BLaER1 (cell line): ENCODE measurements around the gene HK3.

ENCODE experiments used
- H3K27ac ChIP-seq: shearing (Covaris generic); formaldehyde crosslinking; 2 replicates; pipeline ENCODE4 v1.8.1; 2022
- H3K27me3 ChIP-seq: shearing (Covaris generic); formaldehyde crosslinking; 2 replicates; pipeline ENCODE4 v1.8.1; 2022
- H3K36me3 ChIP-seq: shearing (Covaris generic); formaldehyde crosslinking; 2 replicates; pipeline ENCODE4 v1.8.1; 2022
- H3K4me1 ChIP-seq: shearing (Covaris generic); formaldehyde crosslinking; 2 replicates; pipeline ENCODE4 v1.8.1; 2022
- H3K4me2 ChIP-seq: shearing (Covaris generic); formaldehyde crosslinking; 2 replicates; pipeline ENCODE4 v1.8.1; 2022
- H3K4me3 ChIP-seq: shearing (Covaris generic); formaldehyde crosslinking; 2 replicates; pipeline ENCODE4 v1.8.1; 2022
- H3K9ac ChIP-seq: shearing (Covaris generic); formaldehyde crosslinking; 2 replicates; pipeline ENCODE4 v1.8.1; 2022
- H3K9me3 ChIP-seq: shearing (Covaris generic); formaldehyde crosslinking; 2 replicates; pipeline ENCODE4 v1.8.1; 2022
- H4K20me1 ChIP-seq: shearing (Covaris generic); formaldehyde crosslinking; 2 replicates; pipeline ENCODE4 v1.8.1; 2022
- Cebpa-rat ChIP-seq: shearing (Covaris generic); IDR thresholded peaks from 2 replicates; pipeline ENCODE4 v1.8.1; 2022

HK3 gene

DNA sequence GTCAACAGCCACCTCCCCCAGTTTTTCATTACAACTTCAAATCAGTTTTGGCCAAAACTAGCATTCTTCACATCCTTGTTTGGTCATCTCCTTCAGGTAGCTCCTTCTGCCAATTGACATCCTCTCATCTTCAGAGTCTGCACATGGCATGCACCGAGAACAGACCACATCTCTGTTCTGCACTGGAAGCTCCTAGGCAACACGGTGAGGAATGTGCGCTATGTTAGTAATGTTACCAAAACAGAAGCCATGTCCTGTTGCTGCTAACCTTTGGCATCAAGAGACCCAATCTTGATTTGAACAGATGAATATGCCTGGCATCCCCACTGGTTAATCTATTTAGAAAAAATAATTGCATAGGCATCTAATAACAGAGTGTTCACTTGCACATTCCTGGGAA, 5.1 kb upstream of the HK3 start:
- H3K36me3 ChIP-seq = peaks cover 85% of the 10 kb centered on the region
- peaks cover 11% of the 10 kb centered on the region for H3K4me1 ChIP-seq
- no peak for TF ChIP-seq Cebpa-rat
- H3K9ac ChIP-seq = no peak overlapping the region
- no peak overlapping the region for H3K27ac ChIP-seq
- no peak overlapping the region for H3K4me3 ChIP-seq
- peaks cover 81% of the 10 kb centered on the region for H4K20me1 ChIP-seq
- no peak overlapping the region for H3K4me2 ChIP-seq
- H3K9me3 ChIP-seq = no peaks in the 10 kb centered on the region
- no peaks in the 10 kb centered on the region for H3K27me3 ChIP-seq

DNA sequence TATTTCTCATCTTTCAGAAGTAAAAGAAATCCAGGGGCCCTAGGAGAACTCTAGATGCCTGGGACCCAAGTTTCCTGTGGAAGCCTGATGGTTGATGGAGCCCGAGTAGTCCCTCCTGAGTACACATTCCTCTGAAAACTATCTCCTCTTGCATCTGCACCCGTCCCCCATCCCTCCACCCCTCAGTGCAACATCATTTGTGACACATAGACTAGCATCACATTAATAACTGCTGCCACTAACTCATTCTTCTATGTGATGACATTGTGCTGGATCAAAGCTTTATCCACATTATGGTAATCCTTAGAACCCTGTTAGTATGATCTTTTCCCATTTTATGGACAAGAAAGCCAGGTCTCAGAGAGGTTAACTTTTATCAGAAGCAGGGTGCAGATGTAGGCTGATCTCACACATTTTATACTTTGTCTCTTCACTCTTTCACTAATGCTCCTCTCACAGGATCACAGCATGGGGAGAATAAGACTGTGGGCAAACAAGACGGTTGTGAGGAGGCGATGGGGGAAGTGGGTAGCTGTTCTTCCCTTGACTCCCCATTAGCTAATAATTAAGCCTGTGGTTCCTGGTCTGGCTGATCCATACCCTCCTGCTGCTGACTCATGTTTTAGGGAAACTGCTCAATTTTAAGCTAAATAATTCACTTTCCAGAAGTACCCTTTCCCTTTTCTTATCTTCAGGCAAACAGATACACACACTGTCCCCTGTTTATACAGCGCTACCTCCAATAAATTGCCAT, 3.9 kb upstream of the HK3 start:
- H3K27ac ChIP-seq = no peak overlapping the region
- no peaks in the 10 kb centered on the region for H3K9me3 ChIP-seq
- H3K27me3 ChIP-seq = no peaks in the 10 kb centered on the region
- peaks cover 70% of the 10 kb centered on the region for H4K20me1 ChIP-seq
- no peak overlapping the region for H3K4me3 ChIP-seq
- peaks cover 14% of the 10 kb centered on the region for H3K4me1 ChIP-seq
- H3K4me2 ChIP-seq = no peak overlapping the region
- TF ChIP-seq Cebpa-rat = no peak
- H3K36me3 ChIP-seq = peaks cover 73% of the 10 kb centered on the region
- no peak overlapping the region for H3K9ac ChIP-seq

DNA sequence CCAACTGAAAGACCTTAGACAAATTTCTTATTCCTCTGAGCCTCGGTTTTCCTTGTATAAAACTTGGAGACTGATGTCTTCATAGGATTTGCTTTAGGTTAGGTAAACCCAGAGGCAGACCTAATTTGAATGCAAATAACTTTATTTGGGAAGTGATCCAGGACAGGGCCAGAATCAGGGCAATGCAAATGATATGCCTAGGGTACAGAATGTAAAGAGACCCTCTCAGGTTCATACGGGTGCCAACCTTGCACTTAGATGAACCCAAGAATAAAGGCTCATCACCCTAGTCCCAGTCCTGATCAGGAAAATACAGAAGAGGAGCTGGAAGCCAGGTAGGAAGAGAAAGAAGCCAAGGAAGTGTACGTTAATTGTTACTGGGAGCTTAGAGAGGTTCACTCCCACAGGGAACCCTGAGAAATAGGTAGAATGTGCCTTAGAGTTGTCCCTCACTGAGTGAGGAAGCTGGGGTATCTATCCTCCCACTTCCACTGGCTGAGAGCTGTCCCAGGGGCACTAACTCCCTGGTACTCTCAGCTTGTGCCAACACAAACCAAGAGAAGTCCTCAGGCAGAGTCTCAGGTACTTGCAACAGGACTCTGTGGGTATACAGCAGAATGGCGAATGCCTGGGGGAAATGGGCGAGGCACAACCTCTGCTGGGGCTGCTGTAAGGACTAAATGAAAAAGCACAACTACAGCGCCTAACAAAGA, 3.1 kb upstream of the HK3 start:
- no peak for TF ChIP-seq Cebpa-rat
- Histone ChIP-seq H3K27ac (no peak overlapping the region), H3K4me2 (no peak overlapping the region), H3K9ac (no peak overlapping the region), H3K27me3 (no peaks in the 10 kb centered on the region), H3K36me3 (peaks cover 64% of the 10 kb centered on the region), H3K4me1 (peaks cover 14% of the 10 kb centered on the region), H4K20me1 (peaks cover 66% of the 10 kb centered on the region), H3K9me3 (no peaks in the 10 kb centered on the region), H3K4me3 (no peak overlapping the region)

DNA sequence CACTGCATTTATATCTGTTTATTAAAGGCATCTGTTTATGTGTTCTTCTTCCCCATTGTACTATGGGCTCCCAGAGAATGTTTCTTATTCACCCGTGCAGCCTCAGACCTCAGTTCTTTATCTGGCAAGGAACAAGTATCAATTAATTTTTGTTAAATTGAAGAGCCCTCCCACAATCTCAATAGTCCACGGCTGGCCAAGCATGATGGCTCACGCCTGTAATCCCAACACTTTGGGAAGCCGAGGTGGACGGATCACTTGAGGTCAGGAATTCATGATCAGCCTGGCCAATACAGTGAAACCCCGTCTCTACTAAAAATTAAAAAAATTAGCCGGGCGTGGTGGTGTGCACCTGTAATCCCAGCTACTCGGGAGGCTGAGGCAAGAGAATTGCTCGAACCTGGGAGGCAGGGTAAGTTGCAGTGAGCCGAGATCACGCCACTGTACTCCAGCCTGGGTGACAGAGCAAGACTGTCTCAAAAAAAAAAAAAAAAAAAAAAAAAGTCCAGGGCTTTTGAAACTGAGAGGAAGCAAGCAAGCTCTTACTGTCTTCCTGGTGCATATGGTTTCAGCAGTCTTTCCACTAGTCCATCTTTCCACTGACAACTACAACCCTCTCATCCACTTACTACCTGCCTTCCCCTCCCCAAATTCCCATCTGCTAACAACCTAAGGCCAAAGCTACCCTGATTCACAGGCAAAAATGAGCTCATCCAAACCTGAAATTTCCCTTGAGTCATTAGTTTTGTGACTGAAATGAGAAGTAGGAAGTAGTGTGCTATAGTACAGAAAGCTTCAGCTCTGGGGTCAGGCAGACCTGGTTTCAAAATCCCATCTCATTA, 2.3 kb upstream of the HK3 start:
- Histone ChIP-seq H3K4me2 (no peak overlapping the region), H3K36me3 (peaks cover 57% of the 10 kb centered on the region), H4K20me1 (peaks cover 58% of the 10 kb centered on the region), H3K4me3 (no peak overlapping the region), H3K27me3 (no peaks in the 10 kb centered on the region), H3K4me1 (peaks cover 16% of the 10 kb centered on the region), H3K9me3 (no peaks in the 10 kb centered on the region), H3K9ac (no peak overlapping the region), H3K27ac (no peak overlapping the region)
- no peak for TF ChIP-seq Cebpa-rat

DNA sequence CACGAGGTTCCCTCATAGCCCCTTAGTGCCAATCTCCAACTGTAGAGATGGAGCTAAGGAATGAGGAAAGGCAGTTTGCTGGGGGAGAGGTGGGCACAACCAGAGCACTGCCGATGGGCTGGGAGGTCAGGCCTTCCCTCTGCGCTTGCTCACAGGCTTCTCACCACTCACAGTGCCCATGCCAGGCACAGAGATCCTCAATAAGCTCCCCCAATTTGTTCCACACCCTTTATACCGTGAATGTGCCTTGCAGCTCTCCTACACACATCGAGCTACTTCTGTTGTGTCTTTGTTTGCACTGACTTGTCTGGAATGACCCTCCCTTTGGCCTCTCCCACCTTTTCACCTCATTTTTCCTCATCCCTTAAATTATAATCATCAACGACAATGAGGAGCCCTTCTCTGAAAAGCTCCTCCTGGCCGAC, 1.6 kb upstream of the HK3 start:
- no peak for TF ChIP-seq Cebpa-rat
- H3K4me1 ChIP-seq = peaks cover 21% of the 10 kb centered on the region
- H3K36me3 ChIP-seq = peaks cover 50% of the 10 kb centered on the region
- no peaks in the 10 kb centered on the region for H3K9me3 ChIP-seq
- no peaks in the 10 kb centered on the region for H3K27me3 ChIP-seq
- H3K4me2 ChIP-seq = no peak overlapping the region
- H3K4me3 ChIP-seq = no peak overlapping the region
- H4K20me1 ChIP-seq = peaks cover 51% of the 10 kb centered on the region
- H3K9ac ChIP-seq = no peak overlapping the region
- H3K27ac ChIP-seq = no peak overlapping the region

DNA sequence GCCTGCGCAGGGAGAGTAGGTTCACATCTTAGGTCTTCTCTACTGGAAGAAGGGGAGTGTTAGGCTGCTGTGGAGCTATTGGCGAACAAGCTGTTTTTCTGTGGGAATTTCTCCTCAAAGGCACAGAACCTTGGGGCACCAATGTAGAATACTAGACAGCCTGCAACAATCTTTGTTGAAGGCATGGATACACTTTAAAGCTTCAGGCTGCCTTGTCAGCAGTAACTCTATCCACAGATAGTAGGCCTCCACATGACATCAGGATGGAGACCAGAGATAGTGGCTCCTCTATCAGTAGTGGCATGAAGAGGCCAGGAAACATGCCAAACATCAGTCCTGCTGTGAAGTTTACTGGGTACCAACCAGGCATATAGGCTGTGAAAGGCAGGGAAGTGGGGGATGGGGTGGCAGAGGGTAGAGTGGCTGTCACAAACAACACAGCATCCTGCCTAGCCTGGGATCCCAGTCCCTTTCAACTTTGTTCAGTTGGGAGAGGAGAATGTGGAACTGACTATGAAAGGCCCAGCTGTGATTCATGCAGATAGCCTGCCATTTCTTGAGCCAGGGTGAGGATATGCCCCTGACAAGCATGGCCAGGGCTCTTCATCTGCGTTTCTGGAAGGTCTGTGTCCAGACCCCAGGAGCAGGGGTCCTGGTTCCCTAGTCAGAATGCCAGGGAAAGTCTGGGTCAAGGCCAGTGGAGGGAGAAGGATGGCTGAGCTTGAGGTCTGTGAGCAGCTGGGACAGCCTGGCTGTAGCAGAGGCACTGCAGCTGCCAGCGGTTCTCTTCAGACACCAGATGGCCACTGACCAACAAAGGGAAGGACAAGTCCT, 1.0 kb upstream of the HK3 start:
- H3K36me3 ChIP-seq = peaks cover 43% of the 10 kb centered on the region
- no peak overlapping the region for H3K27ac ChIP-seq
- H3K4me1 ChIP-seq = peaks cover 21% of the 10 kb centered on the region
- no peak overlapping the region for H3K9ac ChIP-seq
- TF ChIP-seq Cebpa-rat = no peak
- H3K9me3 ChIP-seq = no peaks in the 10 kb centered on the region
- peaks cover 50% of the 10 kb centered on the region; the same call in 1 of the 2 replicates for H4K20me1 ChIP-seq
- no peaks in the 10 kb centered on the region for H3K27me3 ChIP-seq
- no peak overlapping the region for H3K4me3 ChIP-seq
- H3K4me2 ChIP-seq = peak overlapping the region; percentile 43

DNA sequence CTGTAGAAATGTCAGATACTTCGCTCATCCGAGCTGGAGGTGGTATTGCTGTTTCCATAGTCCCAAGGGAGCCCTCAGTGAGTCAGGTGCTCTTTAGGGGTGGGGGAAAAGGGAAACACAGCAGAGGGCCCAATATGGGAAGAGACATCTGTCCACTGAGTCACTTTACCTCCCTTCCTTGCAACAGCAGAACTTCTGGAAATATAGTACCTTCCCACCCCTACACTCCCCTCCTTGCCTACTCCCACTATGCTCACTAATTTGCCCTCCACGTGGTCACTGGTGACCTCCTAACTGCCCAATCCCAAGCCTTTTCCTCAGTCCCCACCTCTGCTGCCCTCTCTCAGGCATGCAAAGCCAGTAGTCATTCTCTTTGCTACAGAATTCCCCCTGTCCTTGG, 1.9 kb downstream of the HK3 start:
- peaks cover 14% of the 10 kb centered on the region for H3K36me3 ChIP-seq
- H3K9ac ChIP-seq = no peak overlapping the region
- H3K4me1 ChIP-seq = peaks cover 21% of the 10 kb centered on the region
- no peak overlapping the region for H3K4me3 ChIP-seq
- H3K27me3 ChIP-seq = peaks cover under 1% of the 10 kb centered on the region; the same call in 1 of the 2 replicates
- no peak overlapping the region for H3K27ac ChIP-seq
- no peaks in the 10 kb centered on the region for H3K9me3 ChIP-seq
- no peak for TF ChIP-seq Cebpa-rat
- no peak overlapping the region for H3K4me2 ChIP-seq
- H4K20me1 ChIP-seq = peaks cover 28% of the 10 kb centered on the region; the same call in 1 of the 2 replicates

DNA sequence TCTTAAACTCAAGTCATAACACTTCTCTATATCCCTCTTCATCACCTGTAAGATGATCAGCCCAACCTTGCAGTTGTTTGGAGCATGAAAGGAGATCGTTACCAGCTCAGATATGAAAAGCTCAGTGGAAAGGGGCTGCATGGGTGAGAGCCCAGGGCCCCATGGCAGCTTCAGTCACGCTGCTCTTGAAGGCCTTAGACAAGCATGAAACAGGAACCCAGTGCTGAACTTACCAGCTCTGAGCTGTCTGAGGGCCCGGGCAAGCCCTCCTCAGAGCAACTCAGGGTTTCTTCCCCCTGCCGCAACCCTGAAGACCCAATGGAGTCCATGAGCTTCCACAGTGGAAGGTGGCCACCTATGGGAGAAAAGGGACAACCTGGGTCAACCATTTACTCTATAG, 3.3 kb downstream of the HK3 start:
- peaks cover 21% of the 10 kb centered on the region for H3K4me1 ChIP-seq
- H3K9me3 ChIP-seq = no peaks in the 10 kb centered on the region
- TF ChIP-seq Cebpa-rat = no peak
- H3K4me2 ChIP-seq = no peak overlapping the region
- no peak overlapping the region for H3K4me3 ChIP-seq
- peaks cover 4% of the 10 kb centered on the region; the same call in 1 of the 2 replicates for H3K27me3 ChIP-seq
- H3K36me3 ChIP-seq = 0 out of 2 replicates have a peak, but pooled peaks cover under 1% of the 10 kb centered on the region
- no peak overlapping the region for H3K27ac ChIP-seq
- H4K20me1 ChIP-seq = peaks cover 16% of the 10 kb centered on the region; the same call in 1 of the 2 replicates
- no peak overlapping the region for H3K9ac ChIP-seq

DNA sequence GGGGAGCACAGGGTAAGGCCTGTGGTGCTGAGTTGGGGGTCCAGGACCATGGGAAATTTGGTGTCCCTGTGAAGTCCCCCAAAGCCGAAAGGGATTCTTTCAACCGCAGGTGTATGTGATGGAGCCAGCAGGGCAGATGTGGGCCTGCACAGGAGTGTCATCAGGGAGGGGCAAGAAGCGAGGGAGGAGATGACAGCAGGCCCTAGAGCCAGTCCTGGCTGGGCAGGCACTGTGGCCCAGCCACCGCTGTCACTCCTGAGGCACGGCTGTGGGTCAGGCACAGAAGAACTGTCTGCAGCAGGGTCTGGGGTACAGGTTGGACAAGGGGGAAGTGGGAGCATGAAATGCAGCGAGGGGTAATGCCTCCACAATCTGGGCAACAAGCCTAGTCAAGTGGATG, 4.8 kb downstream of the HK3 start:
- Histone ChIP-seq H3K27me3 (peaks cover 4% of the 10 kb centered on the region; the same call in 1 of the 2 replicates), H3K4me1 (peaks cover 10% of the 10 kb centered on the region), H4K20me1 (peaks cover under 1% of the 10 kb centered on the region; the same call in 1 of the 2 replicates), H3K4me3 (no peak overlapping the region), H3K9me3 (no peaks in the 10 kb centered on the region), H3K36me3 (no peaks in the 10 kb centered on the region), H3K27ac (no peak overlapping the region), H3K9ac (no peak overlapping the region), H3K4me2 (no peak overlapping the region)
- no peak for TF ChIP-seq Cebpa-rat
